Stimulated activated CD4-positive, alpha-beta T cell treated with anti-CD3 and anti-CD28 coated beads, TNF-alpha, amount 100 ng/mL, for 48 hours (primary cell): Measurements from ENCODE around the gene CLCNKA.
"Not testable (repeated sequence)": the region's sequence is repeated elsewhere in the genome, so short reads cannot be mapped to it uniquely, and the experiment has no call there.

Experiments used
- DNase-seq, 3 donors: peaks; one replicate each; pipeline ENCODE4 v3.0.0-alpha.2; 2020; ENCODE audit warnings: low read depth in 3 of 3

CLCNKA gene

DNA sequence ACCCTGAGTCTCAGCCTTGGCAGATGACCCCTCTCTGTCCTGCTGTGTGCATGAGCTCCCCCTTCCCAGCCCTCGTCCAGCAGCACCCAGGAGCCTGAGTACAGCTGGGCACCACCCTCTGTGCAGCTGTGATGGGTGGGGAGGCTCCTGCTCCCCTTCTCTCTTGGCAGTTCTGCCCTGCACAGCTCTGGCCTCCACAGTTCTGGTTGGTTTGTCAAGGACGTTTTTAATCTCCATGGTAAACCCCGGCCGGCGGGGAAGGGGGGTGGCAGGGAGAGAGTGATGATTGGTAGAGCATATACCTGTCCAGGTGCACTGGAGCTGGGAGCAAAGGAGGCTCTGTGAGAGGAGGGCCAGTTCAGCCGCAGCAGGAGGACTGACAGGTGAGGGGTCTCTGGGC is at the start of gene CLCNKA:
CLCNKA (plus strand) TSS at position 356 of the 400 bp plus-strand sequence. CDS start 584 bp downstream, outside the sequence.
- no peak for DNase-seq

DNA sequence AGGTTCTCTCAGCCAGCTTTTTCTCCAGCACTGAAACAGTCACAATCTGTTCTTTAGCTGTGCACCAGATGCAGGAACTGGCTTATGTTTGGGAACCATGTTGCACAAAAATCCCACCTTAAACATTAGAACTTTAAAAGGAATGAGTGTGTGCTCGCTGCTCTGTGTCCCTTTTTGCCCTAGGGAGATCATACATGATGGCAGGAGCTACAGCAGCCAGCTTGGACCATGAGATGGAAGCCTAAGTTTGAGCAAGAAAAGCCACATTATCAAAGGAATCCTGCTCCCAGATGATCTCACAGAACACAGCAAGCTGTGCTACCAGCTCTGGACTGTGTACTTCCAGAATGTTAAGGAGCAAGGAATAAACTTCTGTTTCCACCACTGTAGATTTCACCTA is 49.4 kb upstream of the CLCNKA start:
- DNase-seq = no peak

GRCh38 chr1:15973772-15974171 is 48.1 kb upstream of the CLCNKA start:
- no peak for DNase-seq

DNA sequence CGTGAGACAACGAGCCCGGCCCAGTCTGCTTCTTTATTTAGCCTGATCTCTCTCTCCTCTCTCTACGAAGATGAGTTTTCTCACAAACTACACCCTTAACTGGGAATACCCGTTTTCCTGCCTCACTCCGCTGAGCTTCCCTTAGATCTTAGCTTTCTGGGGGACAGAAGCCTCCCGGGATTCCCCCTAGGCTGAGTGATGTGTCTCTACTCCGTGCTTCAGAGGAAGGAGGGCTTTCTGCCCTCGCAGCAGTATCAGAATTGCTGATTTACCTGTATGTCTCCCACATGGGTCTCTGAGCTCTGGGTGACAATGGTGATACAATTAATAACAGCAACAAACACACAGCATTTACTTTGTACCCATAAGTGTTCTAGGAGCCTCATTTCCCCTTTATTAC is 47.0 kb upstream of the CLCNKA start:
- DNase-seq = no peak

GRCh38 chr1:15975358-15975804 is 46.5 kb upstream of the CLCNKA start:
- DNase-seq = peak; percentile 54 to 67 (median 57)

DNA sequence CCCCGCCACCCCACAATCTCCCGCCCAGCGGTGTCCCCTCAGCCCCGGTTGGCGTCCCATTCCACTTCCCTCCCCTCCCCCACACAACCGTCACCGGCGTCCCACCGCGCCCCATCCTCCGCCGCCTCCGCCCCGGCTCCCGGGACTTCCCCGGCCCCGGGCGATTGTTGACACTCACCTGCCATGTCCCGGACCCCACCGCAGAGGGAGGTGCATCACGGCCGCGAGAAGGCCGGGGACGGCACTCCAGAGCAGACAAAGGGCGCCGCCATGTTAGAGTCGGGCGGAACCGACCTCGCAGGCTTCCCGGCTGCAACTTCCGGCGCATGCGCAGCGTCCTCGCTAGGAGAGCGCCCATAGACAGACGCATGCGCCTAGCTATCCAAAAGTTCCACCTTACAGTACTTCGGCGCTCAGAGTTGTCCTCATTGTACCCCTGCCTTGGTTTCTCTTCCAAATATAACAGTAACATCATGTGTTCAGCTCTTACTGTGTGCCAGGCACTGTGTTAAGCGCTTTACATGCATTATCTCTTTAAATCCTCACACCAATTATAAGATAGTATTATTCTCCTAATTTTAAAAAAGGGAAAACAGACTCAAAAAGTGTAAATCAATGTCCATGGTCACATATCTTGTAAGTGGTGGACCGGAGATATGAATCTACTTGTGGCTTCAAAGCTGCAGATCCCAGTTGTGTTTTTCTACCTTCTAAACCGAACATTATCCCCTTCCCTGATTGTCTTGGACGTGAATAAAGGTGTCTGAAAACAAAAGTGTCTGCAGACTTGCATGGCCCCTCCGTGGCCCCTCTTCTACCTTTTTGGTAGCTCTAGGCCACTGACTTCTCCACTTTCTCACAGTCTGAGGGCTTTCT is 45.8 kb upstream of the CLCNKA start, which contains the start of gene ZBTB17:
ZBTB17 (minus strand) TSS at position 297 of the 876 bp plus-strand sequence. CDS start 27,606 bp downstream, outside the sequence.
- DNase-seq = peak; percentile 92 to 95 (median 93)

- DNase-seq = not testable (repeated sequence)
These were observed 43.9 kb upstream of the CLCNKA start for GRCh38 chr1:15977947-15978346.

DNA sequence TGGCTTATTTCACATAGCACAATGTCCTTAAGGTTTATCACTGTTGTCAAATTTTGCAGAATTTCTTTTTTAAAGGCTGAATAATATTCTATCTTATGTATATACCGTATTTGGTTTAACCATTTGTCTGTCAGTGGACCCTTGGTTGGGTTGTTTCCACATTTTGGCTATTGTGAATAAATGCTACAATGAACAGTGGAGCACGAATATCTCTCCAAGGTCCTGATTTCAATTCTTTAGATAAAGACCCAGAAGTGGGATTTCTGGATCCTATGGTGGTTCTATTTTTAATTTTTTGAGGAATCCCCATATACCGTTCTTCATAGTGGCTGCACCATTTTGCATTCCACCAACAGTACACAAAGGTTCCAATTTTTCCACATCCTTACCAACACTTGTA is 40.2 kb upstream of the CLCNKA start:
- no peak for DNase-seq

DNA sequence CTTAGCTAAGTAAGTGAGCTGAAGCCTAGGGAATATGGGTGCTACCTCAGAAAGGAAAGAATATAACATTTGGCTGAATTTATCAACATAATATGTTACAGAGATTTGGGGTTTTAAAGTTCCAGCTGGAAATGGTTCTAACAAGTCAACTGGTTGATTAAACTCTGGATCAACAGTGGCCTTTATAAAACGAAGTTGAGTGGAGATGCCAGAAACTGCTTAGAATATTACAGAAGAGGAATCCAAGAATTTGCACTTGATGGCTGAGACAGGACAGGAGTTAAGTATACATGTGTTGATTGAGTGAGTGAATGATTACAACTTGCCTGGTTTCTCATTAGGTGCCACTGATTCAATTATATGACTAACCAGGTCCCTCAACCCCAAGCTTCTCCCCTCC is 38.6 kb upstream of the CLCNKA start:
- DNase-seq = no peak

GRCh38 chr1:15985611-15986297 is 36.1 kb upstream of the CLCNKA start:
- DNase-seq = no peak

GRCh38 chr1:15988856-15989736 is 32.7 kb upstream of the CLCNKA start:
- no peak for DNase-seq

- no peak for DNase-seq
These were observed 32.1 kb upstream of the CLCNKA start for GRCh38 chr1:15989776-15990175.

DNA sequence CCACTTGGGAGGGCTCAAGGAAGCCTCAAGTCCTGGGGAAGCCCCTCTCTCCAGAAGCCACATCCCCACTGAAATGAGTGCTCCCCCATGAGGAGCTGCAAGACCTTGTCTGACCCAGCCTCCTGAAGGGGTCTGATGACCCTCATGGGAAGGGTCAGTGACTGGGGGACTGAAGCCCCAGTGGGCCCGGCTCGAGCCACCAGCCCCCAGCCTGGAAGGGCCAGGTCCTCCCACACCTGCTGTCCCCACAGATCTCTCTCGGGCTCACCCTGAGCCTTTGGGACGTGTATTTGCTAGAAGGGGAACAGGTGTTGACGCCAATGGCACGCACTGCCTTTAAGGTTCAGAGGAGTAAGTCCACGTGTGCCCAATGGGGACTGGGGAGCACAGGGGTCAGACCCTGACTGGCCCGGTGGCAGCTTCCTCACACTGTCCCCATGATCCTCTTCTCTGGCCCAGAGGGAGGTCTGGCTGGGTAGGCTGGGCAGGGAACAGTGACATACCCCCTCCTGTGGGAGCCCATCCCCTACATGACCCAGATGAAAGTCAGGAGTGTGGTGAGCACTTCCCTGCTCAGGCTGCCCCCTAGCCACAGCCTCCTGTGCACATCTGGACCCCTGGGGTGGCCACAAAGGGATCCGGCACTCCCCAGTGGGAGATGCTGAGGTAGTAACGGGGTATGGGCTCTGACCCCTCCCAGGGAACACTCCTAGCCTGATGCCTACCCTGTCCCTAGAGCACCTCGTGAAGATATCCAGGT is 30.2 kb upstream of the CLCNKA start:
- no peak for DNase-seq

DNA sequence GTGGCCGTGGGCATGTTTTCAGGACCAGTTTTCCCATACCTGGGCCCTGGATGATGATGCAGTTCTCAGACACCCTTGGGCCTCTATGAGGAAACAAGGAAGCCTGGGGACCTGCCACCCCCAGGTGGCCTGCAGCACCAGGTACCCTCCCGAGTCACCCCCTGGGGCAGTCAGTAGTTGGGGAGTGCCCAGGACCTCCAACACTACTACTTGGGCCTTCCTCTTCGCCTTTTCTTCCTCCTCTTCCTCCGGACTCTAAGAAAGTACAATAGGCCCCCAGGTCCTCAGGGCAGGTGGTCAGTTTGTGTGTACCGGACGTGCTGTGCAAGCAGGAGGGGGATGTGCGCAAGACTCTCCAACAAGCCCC is 29.7 kb upstream of the CLCNKA start:
- DNase-seq = no peak

DNA sequence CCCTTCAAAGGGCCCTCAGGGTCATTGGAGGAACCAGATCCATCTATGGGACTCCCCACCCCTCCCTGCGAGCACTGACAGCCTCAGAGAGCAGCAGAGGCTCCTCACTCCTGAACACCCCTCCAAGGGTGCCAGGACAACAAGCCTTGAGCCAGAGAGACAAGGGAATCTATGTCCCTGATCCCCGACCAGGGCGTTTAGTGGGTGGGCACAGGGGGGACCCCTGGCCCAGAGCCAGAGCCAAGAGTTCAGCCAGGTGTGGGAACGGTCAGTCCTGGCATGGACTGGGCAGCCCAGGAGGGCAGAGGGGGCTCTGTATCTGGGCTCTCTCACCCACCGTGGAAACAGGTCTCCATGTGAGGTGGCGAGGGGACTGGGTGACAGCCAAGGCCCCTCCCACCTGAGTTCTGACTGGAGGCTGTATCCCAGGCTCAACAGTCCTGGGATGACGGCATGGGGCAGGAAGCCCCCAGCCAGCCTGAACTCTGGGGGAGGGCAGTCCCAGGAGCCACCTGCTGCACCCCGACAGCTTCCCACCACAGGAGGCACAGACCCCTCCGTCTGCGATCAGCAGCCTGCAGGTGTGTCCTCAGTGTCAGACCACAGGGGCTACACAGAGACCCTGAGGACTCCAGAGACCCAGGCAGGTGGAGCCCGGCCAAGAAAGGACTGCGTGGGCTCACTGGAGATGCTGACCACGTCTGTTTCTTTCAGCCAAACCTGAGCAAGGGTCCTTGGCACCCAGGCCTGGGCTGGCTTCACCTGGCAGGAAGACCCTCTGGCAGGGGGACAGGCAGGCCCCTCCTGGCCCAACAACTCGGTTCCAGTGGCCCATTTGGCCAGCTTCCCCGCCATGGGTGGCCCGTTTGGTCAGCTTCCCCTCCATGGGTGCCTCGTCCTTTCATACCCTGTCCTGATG is 29.0 kb upstream of the CLCNKA start:
- DNase-seq = no peak

DNA sequence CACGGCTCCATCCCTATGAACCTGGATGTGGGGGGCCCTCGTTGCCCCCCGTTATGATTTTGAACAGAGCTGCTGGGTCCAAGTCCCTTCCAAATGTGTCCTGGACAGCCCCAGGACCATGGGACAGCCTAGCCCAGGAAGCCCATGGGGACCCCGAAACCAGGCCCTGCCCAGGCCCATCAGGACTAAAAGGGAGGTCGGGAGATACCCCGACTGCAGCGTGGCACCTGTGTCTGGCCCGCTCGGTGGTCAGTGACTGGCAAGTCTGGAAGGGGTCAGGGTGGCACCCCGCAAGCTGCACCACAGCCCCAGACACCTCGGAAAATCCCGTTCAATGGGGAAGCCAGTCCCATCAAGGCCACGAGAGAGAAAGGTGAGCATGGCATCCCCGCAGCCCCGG is 28.2 kb upstream of the CLCNKA start:
- no peak for DNase-seq

GRCh38 chr1:15994081-15994480 is 27.8 kb upstream of the CLCNKA start:
- no peak for DNase-seq

DNA sequence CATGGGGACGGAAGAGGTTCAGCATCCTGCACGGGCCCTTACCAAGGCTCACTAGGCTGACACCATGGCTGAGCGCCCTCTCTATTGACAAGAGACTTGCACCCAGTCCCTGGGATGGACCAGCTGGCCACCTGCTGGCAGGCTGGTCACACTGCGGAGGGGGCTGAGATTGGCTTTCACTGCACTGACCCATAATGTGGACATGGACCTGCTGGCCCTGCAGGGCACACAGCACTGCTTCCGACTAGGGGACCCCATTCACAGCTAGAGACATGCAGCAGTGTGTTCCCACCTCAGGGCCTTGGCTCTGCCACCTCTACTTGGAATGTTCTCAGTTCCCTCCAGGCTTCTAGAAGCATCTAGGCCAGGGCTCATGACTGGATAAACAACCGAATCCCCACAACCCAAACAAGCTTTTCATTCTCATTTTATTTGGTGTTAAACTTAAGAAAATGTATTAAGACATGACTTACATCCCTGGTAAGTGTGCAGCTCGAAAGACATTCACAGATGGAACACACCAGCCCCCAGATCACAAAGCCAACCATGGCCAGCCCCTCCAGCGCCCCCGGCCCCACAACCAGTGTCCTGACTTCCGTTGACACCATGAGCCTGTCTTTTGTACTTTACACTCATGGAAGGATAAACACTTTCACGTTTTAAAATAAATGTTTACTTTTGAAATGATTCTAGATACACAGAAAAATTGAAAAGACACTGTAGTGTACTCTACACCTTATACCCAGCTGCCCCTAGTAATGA is 27.1 kb upstream of the CLCNKA start:
- peak in 2 of 3 donors; percentile 23 to 43 for DNase-seq

GRCh38 chr1:15997076-15997585 is 24.7 kb upstream of the CLCNKA start:
- DNase-seq = no peak
